ENCODE measurements around the gene DUOXA2.

The DUOXA2 gene

GRCh38 chr15:45120081-45120972, 6.2 kb downstream of the DUOXA2 start:
- H3K4me3 ChIP-seq (replicated peaks; ENCODE audit: low read depth, low read length), result no peak overlapping the region
- TF ChIP-seq CTCF (IDR thresholded peaks at IDR 0.05; ENCODE audit: low read depth, low read length, missing control alignments), result no peak
- no peak for DNase-seq (ENCODE audit: extremely low read depth, low read depth)

GRCh38 chr15:45121020-45121419, 6.9 kb downstream of the DUOXA2 start:
- no peak overlapping the region for H3K4me3 ChIP-seq (replicated peaks; ENCODE audit: low read depth, low read length)
- no peak for TF ChIP-seq CTCF (IDR thresholded peaks at IDR 0.05; ENCODE audit: low read depth, low read length, missing control alignments)
- DNase-seq (ENCODE audit: extremely low read depth, low read depth), result no peak

DNA sequence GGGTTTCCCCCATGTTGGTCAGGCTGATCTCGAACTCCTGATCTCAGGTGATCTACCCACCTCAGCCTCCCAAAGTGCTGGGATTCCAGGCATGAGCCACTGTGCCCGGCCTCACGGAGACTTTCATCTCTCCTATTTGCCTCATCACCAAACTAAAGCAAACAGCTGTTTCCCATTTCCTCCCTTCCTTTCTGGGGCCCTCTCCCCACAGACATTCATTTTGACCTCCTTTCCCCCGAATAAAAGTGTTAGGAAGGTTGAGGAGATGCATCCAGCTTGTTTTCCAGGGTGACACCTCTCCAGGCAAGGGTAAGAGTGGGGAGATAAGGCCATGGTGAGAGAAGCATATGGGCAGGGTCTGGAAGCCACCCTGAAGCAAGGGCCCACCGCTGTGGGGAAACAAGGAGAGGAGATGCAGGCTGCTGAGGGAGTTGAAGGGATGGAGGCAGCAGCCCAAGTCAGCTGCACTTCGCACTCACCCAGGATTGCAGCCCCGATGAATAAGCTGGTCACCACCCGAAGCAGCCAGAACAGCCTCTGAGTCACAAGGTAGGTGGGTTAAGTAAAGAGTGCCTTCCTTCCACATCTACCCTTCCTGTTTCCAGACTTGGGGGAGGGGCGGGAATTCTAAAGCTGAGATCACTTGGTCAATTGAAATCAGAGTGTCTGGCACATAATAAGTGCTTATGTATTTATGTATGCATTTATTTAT, 7.7 kb downstream of the DUOXA2 start:
- H3K4me3 ChIP-seq (replicated peaks; ENCODE audit: low read depth, low read length), result no peak overlapping the region
- DNase-seq (ENCODE audit: extremely low read depth, low read depth), result peak; percentile 37
- TF ChIP-seq CTCF (IDR thresholded peaks at IDR 0.05; ENCODE audit: low read depth, low read length, missing control alignments), result no peak

DNA sequence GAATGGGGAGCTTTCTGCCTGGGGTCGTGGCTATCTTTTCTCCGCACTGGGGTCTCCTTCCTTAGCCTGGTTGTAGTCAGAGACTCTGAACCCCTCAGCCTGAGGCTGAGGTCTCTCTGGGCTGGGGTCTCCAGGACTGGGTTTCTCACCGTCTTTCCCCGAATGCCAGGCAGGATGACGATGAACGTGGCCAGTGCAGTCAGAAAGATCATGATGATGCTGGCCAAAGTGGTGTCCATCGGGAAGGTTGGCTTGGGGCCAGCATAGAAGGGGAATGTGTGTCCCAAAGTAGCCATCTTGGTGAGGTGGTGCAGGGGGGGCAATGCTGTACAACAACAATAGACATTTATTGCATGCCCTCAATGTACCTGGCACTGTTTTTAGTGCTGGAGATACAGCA, 8.6 kb downstream of the DUOXA2 start:
- H3K4me3 ChIP-seq (replicated peaks; ENCODE audit: low read depth, low read length), result no peak overlapping the region
- DNase-seq (ENCODE audit: extremely low read depth, low read depth), result no peak
- no peak for TF ChIP-seq CTCF (IDR thresholded peaks at IDR 0.05; ENCODE audit: low read depth, low read length, missing control alignments)

GRCh38 chr15:45123397-45123796, 9.3 kb downstream of the DUOXA2 start:
- DNase-seq (ENCODE audit: extremely low read depth, low read depth), result no peak
- no peak overlapping the region for H3K4me3 ChIP-seq (replicated peaks; ENCODE audit: low read depth, low read length)
- TF ChIP-seq CTCF (IDR thresholded peaks at IDR 0.05; ENCODE audit: low read depth, low read length, missing control alignments), result no peak

DNA sequence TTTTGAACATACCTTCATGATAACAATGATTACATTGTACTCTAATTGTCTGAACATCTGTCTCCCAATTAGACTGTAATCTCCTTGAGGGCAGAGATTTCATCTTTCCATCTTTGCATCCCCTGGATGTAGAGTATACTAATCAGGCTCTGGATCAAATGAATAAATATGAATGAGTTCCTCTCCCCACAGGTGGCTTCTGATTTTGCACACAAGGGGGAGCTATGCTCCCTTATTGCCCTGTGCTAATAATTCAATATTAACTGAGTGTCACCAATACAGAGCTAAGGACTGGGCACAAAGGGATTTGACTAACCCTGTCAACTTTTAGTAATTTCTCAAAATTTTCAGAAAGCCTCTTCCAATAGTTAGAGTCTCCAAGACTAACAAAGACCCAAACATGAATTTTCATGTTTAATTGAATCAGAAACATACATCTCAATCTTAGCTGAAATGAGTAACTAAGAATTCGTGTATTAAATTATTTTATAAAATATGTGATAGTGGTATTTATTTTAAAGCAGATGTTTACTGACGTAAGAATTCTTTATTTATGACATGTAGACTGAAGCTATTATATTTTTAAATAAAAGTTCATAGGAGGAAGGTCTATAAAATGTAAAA, 12.5 kb downstream of the DUOXA2 start:
- H3K4me3 ChIP-seq (replicated peaks; ENCODE audit: low read depth, low read length), result no peak overlapping the region
- no peak for DNase-seq (ENCODE audit: extremely low read depth, low read depth)
- TF ChIP-seq CTCF (IDR thresholded peaks at IDR 0.05; ENCODE audit: low read depth, low read length, missing control alignments), result peak; percentile 64

Data from HFF-Myc (cell line).